ENCODE results near the gene ANO10.

DNA sequence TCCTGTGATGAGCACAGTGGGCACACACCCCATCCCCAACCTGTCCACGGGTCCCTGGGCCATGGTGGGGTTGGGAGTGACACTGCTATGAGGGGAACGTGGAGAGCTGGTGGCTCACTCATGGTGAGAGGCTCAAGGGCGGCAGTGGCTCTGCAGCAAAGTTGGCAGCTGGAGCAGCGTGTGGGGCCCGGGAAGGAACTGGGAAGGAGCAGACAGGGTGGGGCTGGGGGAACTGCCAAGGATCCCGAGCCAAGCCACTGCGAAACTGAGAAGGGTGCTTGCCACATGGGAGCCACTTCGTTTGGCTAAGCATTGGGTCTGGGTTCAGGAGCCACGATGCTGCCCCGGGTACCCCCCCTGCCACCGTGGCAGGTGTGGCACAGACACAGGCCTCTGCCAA is 255.3 kb downstream of the ANO10 start:
- TF ChIP-seq POLR2A (IDR thresholded peaks at IDR 0.05) = no peak
- TF ChIP-seq, protein P1, sequence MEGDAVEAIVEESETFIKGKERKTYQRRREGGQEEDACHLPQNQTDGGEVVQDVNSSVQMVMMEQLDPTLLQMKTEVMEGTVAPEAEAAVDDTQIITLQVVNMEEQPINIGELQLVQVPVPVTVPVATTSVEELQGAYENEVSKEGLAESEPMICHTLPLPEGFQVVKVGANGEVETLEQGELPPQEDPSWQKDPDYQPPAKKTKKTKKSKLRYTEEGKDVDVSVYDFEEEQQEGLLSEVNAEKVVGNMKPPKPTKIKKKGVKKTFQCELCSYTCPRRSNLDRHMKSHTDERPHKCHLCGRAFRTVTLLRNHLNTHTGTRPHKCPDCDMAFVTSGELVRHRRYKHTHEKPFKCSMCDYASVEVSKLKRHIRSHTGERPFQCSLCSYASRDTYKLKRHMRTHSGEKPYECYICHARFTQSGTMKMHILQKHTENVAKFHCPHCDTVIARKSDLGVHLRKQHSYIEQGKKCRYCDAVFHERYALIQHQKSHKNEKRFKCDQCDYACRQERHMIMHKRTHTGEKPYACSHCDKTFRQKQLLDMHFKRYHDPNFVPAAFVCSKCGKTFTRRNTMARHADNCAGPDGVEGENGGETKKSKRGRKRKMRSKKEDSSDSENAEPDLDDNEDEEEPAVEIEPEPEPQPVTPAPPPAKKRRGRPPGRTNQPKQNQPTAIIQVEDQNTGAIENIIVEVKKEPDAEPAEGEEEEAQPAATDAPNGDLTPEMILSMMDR (IDR thresholded peaks at IDR 0.05) = no peak

Data from thyroid gland (tissue), 4 donors.